Cardiac muscle cell (in vitro differentiated cells and primary cell): Measurements from ENCODE around the gene KCTD14. TPM values are rescaled to one million over a fixed set of nuclear protein-coding genes. Genes with fewer than 3 reads are reported as not detected.
"Not testable (repeated sequence)": the region's sequence is repeated elsewhere in the genome, so short reads cannot be mapped to it uniquely, and the experiment has no call there.

Experiments used
- DNase-seq, 2 donors: peaks; one replicate each; pipeline versions ENCODE4 v3.0.0 to v3.0.0-alpha.2; 2010 to 2017; ENCODE audit warnings: low read depth in 1 of 2, low spot score in 1 of 2
- H3K27ac ChIP-seq: fragments of 200-600 bp; sonication (generic); 2 replicates; pipeline ENCODE4 v1.5.1; 2016
- H3K27me3 ChIP-seq: fragments of 200-600 bp; sonication (generic); 2 replicates; pipeline ENCODE4 v1.6.0; 2016; ENCODE audit warnings: control low read depth
- H3K36me3 ChIP-seq: fragments of 200-600 bp; sonication (generic); 2 replicates; pipeline ENCODE4 v1.5.1; 2016; ENCODE audit warnings: control low read depth
- H3K4me1 ChIP-seq: fragments of 200-600 bp; sonication (generic); 2 replicates; pipeline ENCODE4 v1.8.1; 2017; ENCODE audit warnings: low read depth, mild to moderate bottlenecking, mixed run types
- H3K4me3 ChIP-seq: fragments of 200-600 bp; sonication (generic); 2 replicates; pipeline ENCODE4 v1.5.1; 2016; ENCODE audit warnings: mild to moderate bottlenecking
- H3K9me3 ChIP-seq: fragments of 200-600 bp; sonication (generic); 2 replicates; pipeline ENCODE4 v1.5.1; 2017; ENCODE audit warnings: low read depth, mild to moderate bottlenecking, control low read depth
- polyA plus RNA-seq: library from polyadenylated mRNA; unstranded; fragments of >200 nt; fragmentation: Nextera tagmentation; extraction: Ambion mirVana; gene quantifications from 2 replicates; pipeline ENCODE4 v1.2.1, GENCODE V29; 2016
- total RNA-seq: library from RNA; depleted of rRNA; stranded (reverse); fragments of >200 nt; gene quantifications from 2 replicates; pipeline ENCODE4 v1.2.3, GENCODE V29; 2016
- TF ChIP-seq, protein P1 (sequence below): IDR thresholded peaks from 2 replicates; pipeline ENCODE4 v1.5.1; 2012; ENCODE audit warnings: low read depth, mild to moderate bottlenecking, low read length

KCTD14 gene
- total and polyA plus RNA-seq, 2 experiments from 2014 or later: 0.23 to 0.45 TPM

DNA sequence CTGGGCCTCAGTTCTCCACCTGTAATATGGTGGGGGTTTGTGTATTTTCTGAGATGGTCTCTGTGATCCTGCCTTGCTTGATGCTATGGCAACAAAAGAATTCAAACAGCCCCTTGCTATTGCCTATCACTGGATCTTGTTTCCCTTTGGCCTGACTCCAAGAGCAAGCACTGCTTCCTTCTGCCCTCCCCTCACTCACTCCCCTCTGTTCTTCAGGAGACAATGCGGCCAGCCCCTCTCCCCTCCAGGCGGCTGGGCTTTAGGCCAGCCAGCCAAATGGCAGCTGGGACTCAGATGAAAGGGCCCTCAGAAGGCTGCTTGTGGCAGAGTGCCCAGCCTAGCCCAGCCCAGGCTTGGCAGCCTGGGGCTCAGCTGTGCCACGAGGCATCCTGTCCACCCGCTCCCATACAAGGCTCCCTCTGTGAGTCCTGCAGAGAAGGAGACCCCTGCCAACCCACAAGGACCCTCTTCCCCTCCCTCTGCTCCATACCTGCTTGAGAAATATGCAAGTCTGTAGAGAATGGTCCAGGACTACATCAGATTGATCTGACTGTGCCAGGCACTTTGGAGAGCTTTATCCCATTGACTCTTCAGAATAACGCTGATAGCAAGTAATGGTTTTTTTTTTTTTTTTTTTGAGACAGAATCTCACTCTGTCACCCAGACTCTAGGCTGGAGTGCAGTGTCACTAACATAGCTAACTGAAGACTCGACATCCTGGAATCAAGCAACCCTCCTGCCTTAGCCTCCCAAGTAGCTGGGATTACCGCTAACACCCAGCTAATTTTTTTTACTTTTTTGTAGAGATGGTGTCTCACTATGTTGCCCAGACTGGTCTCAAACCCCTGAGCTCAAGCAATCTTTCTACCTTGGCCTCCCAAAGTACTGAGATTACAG lies 7.6 kb upstream of the KCTD14 start:
- TF ChIP-seq, protein P1, sequence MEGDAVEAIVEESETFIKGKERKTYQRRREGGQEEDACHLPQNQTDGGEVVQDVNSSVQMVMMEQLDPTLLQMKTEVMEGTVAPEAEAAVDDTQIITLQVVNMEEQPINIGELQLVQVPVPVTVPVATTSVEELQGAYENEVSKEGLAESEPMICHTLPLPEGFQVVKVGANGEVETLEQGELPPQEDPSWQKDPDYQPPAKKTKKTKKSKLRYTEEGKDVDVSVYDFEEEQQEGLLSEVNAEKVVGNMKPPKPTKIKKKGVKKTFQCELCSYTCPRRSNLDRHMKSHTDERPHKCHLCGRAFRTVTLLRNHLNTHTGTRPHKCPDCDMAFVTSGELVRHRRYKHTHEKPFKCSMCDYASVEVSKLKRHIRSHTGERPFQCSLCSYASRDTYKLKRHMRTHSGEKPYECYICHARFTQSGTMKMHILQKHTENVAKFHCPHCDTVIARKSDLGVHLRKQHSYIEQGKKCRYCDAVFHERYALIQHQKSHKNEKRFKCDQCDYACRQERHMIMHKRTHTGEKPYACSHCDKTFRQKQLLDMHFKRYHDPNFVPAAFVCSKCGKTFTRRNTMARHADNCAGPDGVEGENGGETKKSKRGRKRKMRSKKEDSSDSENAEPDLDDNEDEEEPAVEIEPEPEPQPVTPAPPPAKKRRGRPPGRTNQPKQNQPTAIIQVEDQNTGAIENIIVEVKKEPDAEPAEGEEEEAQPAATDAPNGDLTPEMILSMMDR: no peak
- Histone ChIP-seq H3K9me3 (no peaks in the 10 kb centered on the region), H3K27me3 (no peaks in the 10 kb centered on the region), H3K36me3 (no peaks in the 10 kb centered on the region), H3K4me3 (no peak overlapping the region), H3K4me1 (peaks cover 8% of the 10 kb centered on the region), H3K27ac (peak overlapping the region; percentile 21)
- peak; percentile 49 to 87 for DNase-seq

DNA sequence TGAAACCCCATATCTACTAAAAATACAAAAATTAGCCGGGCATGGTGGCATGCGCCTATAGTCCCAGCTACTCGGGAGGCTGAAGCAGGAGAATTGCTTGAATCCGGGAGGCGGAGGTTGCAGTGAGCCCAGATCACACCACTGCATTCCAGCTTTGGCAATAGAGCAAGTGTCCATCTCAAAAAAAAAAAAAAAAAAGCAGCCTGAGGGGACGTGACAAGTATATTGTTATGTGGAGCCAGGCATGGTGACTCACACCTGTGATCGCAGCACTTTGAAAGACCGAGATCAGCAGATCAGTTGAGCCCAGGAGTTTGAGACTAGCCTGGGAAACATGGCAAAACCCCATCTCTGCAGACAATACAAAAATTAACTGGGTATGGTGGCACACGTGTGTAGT lies 5.3 kb upstream of the KCTD14 start:
- H3K9me3 ChIP-seq, H3K4me3 ChIP-seq, H3K4me1 ChIP-seq, H3K27ac ChIP-seq, H3K36me3 ChIP-seq, H3K27me3 ChIP-seq, DNase-seq: not testable (repeated sequence)

DNA sequence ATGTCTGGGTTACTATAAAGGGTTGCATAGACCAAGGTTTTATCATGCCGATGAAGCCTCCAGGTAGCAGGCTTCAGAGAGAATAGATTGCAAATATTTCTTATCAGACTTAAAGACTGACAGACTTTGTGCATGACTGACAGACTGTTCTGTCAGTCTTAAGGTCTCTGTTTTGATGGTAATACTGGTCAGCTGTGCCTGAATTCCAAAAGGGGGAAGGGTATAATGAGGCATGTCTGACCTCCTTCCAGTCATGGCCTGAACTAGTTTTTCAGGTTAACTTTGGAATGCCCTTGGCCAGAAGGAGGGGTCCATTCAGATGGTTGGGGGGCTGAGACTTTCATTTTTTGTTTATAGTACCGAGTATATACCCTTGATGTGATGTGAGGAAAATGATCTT lies 4.7 kb upstream of the KCTD14 start:
- no peak for DNase-seq
- no peaks in the 10 kb centered on the region for H3K9me3 ChIP-seq
- H3K36me3 ChIP-seq: no peaks in the 10 kb centered on the region
- peaks cover 8% of the 10 kb centered on the region for H3K4me1 ChIP-seq
- no peak overlapping the region for H3K4me3 ChIP-seq
- H3K27me3 ChIP-seq: no peaks in the 10 kb centered on the region
- no peak overlapping the region for H3K27ac ChIP-seq
- TF ChIP-seq, protein P1: no peak

DNA sequence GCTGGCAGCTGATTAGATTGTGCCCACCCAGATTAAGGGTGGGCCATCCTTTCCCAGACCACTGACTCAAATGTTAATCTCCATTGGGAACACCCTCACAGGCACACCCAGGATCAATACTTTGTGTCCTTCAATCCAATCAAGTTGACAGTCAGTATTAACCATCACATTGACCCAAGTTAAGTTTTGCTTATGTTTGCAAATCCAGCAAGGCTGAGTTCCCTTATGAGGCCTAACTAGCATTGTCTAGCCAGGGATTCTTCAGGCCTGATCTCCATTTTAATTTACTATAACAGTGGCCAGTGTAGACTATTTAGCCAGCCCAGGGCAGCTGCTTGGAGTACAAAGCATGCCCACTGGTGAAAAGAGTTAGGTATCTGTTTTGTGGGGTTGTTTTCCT lies 2.3 kb upstream of the KCTD14 start:
- Histone ChIP-seq H3K9me3 (no peaks in the 10 kb centered on the region), H3K36me3 (no peaks in the 10 kb centered on the region), H3K4me1 (peaks cover 4% of the 10 kb centered on the region), H3K27ac (no peak overlapping the region), H3K27me3 (no peaks in the 10 kb centered on the region), H3K4me3 (no peak overlapping the region)
- no peak for DNase-seq
- TF ChIP-seq, protein P1: no peak

DNA sequence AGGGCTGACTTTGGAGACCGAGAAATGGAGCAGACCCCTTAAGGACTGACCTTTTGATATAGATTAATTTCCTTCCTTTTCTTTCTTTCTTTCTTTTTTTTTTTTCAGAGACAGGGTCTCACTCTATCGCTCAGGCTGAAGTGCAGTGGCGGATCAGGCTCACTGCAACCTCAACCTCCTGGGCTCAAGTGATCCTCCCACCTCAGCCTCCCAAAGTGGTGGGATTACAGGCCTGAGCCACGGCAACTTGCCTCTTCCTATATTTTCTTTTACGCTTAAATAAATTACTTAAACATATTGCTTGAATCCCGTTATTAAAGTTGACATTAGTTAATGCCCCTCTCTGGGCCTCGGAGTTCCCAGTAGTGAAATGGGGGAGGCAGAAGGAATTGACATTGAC lies 350 bp upstream of the KCTD14 start:
- Histone ChIP-seq H3K27ac (no peak overlapping the region), H3K27me3 (no peaks in the 10 kb centered on the region), H3K9me3 (no peaks in the 10 kb centered on the region), H3K4me3 (peak overlapping the region; percentile 6), H3K4me1 (no peaks in the 10 kb centered on the region), H3K36me3 (no peaks in the 10 kb centered on the region)
- DNase-seq: no peak
- TF ChIP-seq, protein P1: no peak

DNA sequence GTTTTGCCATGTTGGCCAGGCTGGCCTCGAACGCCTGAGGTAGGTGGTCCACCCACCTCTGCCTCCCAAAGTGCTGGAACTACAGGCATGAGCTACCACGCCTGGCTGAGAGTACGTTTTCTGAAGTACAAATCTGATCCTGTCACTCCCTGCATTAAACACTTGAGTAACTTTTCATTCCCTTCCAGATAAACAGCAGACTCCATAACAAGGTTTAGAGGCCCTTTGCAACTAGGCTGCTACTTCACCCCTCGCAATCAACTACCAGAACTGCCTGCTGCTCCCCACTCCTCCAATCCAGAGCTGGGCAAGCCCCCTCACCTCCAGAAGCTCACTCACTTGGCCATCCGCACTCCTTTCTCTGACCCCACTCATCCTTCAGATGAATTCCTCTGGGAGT lies 1.5 kb downstream of the KCTD14 start:
- H3K36me3 ChIP-seq: no peaks in the 10 kb centered on the region
- no peaks in the 10 kb centered on the region for H3K4me1 ChIP-seq
- TF ChIP-seq, protein P1: no peak
- no peak for DNase-seq
- no peaks in the 10 kb centered on the region for H3K27me3 ChIP-seq
- no peaks in the 10 kb centered on the region for H3K9me3 ChIP-seq
- H3K4me3 ChIP-seq: no peak overlapping the region
- H3K27ac ChIP-seq: no peak overlapping the region
